HG03571 (cell line): ENCODE measurements around the gene STRA8.

Experiments used
- ATAC-seq: cut with Tn5 transposase; IDR thresholded peaks from one replicate; pipeline ENCODE4 v1.9.1; 2021; ENCODE audit not compliant: unreplicated experiment

STRA8 gene

GRCh38 chr7:135262623-135263320 lies 29.1 kb downstream of the STRA8 start:
- no peak for ATAC-seq

GRCh38 chr7:135263321-135263970 lies 29.8 kb downstream of the STRA8 start:
- ATAC-seq: no peak

DNA sequence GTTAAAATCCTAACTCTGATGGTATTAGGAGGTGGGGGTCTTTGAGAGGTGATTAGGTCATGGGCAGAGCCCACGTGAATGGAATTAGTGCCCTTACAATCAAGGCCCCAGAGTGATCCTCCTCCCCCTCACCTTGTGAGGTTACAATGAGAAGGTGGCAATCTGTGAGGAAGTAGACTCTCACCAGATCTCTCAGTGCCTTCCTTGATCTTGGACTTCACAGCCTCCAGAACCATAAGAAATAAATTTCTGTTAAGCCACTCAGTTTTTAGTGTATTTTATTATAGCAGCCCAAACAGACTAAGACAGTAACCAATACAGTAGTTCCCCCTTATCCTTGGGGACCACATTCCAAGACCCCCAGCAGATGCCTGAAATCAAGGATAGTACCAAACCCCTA lies 32.0 kb downstream of the STRA8 start:
- no peak for ATAC-seq

GRCh38 chr7:135269921-135270320 lies 36.3 kb downstream of the STRA8 start:
- ATAC-seq: no peak

GRCh38 chr7:135270577-135271254 lies 37.1 kb downstream of the STRA8 start:
- no peak for ATAC-seq

DNA sequence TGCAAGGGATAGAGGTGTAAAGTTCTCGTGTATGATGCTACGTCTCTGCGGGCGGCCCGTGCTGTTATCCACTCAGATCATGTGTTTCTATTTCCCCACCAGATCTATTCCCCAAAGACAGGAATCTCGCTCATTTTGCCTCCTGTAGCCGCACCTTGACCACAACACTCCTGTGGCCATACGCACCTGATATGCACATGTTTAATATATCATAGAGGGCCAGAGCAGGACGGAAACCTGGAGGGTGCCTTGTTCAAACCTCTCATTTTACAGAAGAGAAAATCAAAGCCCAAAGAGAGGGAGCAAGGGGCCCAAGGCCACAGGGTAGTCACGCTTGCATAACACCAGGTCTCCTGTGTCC lies 37.6 kb downstream of the STRA8 start:
- ATAC-seq: no peak

DNA sequence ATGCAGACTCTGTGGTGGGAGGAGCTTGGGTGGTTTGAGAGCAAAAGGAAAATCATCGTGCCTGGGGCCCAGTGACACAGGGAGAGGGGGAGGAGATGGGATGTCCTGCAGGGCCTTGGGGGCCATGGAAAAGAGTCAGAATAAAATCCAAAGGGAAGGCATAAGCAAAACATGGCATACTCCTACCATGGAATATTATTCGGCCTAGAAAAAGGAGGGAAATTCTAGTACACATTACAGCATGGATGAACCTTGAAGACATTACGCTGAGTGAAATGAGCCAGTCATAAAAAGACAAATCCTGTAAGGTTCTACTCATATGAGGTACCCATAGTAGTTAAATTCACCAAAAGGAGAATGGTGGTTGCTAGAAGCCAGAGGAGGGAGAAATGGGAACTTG lies 38.7 kb downstream of the STRA8 start:
- ATAC-seq: no peak

GRCh38 chr7:135273581-135273980 lies 39.9 kb downstream of the STRA8 start:
- ATAC-seq: no peak

GRCh38 chr7:135274495-135275268 lies 41.0 kb downstream of the STRA8 start:
- peak; percentile 86 for ATAC-seq

DNA sequence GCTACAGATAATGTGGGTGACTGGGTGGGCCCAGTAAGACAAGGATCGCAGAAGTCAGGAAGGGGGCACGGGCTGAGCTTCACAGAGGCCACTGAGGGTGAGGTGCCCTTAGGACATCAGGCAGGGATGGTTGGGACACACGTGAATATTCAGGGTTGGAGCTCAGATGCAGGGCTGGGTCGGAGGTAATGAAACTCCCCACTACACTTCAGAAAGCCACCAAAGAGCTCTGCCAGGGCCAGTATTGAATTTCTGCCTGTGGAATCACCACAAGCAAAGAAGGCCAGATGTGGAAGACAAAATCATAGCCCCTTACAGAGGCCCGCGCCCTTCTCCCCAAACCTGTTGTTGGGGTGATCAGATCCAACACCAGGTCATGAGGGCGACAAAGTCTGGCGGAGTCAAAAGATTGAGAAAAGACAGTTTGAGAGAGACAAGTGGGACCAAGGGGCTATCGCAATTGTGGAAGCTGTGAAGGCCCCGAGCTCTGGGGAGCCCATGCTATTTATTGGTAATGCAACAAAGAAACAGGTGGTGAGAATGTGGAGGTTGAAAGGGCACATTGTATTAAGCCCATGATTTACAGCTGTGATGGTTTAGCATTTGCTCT lies 42.4 kb downstream of the STRA8 start:
- no peak for ATAC-seq

GRCh38 chr7:135277161-135277560 lies 43.5 kb downstream of the STRA8 start:
- no peak for ATAC-seq

DNA sequence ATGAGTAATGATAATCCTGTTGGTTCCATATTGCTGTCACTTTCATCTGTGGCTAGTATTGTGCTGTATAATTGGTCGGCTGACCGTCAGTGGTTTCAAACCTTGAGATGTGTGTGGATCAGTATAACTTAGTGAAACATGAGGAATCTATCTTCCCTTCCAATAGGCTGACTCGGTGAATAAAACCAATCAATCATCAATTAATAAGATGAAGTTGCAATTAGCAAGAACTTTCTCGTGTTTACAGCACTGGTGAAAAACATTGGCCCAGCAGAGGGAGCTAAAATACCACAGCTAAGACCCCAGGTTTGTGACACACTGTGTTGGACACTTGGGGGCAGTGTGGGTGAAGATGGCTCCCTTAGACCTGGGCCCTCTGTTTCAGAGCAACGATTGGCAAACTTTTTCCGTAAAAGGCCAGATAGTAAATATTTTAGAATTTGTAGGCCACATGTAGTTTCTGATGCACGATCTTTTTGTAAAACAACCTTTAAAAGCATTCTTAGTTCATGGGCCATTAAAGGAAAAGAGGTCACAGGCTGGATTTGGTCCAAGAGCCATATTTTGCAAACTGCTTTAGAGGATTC lies 47.8 kb downstream of the STRA8 start:
- ATAC-seq: peak; percentile 96

- ATAC-seq: no peak
Measured at GRCh38 chr7:135282561-135283254, 49.1 kb downstream of the STRA8 start.

- no peak for ATAC-seq
Measured at GRCh38 chr7:135283959-135284638, 50.5 kb downstream of the STRA8 start.

DNA sequence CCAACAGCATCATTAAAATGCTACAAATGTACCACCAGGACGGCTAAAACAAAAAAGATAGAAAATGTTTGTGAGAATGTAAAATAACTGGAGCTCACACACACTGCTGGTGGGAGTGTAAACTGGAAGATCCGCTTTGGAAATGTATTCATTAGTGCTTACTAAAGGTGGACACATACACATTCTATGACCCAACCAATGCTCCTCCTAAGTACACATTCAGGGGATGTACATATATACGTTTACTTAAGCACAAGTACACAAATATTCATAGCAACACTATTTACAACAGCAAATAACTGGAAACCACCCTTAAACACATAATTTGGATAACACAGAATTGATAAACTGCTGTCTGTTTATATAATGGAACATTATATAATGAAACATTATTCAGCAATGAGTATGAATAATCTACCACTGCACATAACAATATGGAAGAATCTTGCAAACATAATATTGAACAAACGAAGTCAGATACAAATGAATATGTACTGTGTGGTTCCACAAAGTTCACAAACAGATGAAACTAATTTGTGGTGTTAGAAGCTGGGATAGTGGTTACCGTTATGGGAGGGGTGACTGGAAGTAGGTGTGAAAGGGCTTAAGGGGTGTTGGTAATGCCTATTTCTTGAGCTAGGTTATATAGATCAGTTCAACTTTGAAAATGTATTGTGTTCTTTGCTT lies 52.1 kb downstream of the STRA8 start:
- ATAC-seq: no peak

GRCh38 chr7:135286876-135287275 lies 53.2 kb downstream of the STRA8 start:
- ATAC-seq: no peak

DNA sequence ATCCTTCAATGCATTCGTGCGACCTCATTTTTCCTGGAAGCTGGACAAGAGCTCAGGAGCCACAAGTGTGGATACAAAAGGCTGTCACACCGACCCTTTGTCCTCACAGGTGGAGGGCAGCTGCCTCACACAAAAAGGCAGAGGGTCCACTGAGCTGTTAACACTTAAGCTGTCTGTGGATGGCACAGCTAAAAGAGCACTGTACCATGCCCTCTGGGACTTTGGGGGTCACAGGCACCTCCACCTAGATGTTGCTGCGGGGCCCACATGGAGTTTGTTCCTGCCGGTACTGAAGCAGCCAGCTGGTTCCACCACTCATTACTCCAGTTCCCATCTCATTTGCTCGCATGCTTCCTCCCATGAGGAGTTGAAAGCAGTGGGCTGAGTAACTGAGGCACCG lies 57.0 kb downstream of the STRA8 start:
- ATAC-seq: no peak

- no peak for ATAC-seq
Measured at GRCh38 chr7:135291809-135292253, 58.2 kb downstream of the STRA8 start.

DNA sequence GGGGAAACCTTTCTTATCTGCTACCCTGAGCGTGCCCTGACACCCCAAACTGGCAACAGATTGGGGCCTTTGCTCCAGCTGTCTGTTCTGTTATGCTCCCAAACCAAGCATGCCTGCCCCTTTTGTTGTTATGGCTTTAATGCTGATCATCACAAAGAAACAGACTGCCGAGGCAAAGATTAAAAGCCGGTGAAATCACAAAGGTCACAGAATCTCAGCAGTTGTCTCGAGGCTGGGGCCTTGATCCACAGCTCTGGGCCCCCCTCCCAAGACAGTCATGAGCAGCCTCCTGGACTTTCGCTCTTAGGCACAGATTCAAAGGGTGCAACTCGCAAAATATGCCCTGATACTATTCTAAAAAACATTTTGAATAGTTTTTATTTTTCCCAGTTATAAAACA lies 65.6 kb downstream of the STRA8 start:
- no peak for ATAC-seq
